ENCODE measurements around the gene NPTX1. TPM values are rescaled to one million over a fixed set of nuclear protein-coding genes. Genes with fewer than 3 reads are reported as not detected.

The NPTX1 gene
- total and polyA plus RNA-seq, 2 of the 13 experiments (the other 11 are each of a cell fraction or from before 2014, with no cell fraction given), result 0.01 TPM; not detected in 1

- peak; percentile 97; the same call in 1 of the 2 replicates for TF ChIP-seq ZBTB49 (CRISPR knock-in tag; IDR thresholded peaks at IDR 0.05; ENCODE audit: borderline replicate concordance)
- no peak for TF ChIP-seq ZNF598 (CRISPR knock-in tag; IDR thresholded peaks at IDR 0.05; ENCODE audit: borderline replicate concordance)
- TF ChIP-seq MNT (IDR thresholded peaks at IDR 0.05), result no peak
- peak; percentile 40; the same call in 1 of the 2 replicates for TF ChIP-seq PITX1 (CRISPR knock-in tag; IDR thresholded peaks at IDR 0.05)
- TF ChIP-seq ZNF619 (CRISPR knock-in tag; IDR thresholded peaks at IDR 0.05), result no peak
- TF ChIP-seq ZNF564 (CRISPR knock-in tag; IDR thresholded peaks at IDR 0.05), result no peak
- TF ChIP-seq MLXIP (CRISPR knock-in tag; IDR thresholded peaks at IDR 0.05; ENCODE audit: borderline replicate concordance), result peak; percentile 93
- no peak for TF ChIP-seq DZIP1 (CRISPR knock-in tag; IDR thresholded peaks at IDR 0.05)
- no peak for TF ChIP-seq HMGA1 (CRISPR knock-in tag; conservative IDR thresholded peaks at IDR 0.05)
- no peak for TF ChIP-seq RBM39 (IDR thresholded peaks at IDR 0.05; ENCODE audit: low read depth, low read length, poor library complexity, severe bottlenecking)
- 0 out of 2 replicates have a peak, but pooled peaks have one; percentile 73 for TF ChIP-seq CREB3 (CRISPR knock-in tag; IDR thresholded peaks at IDR 0.05)
- peak; percentile 71; the same call in 1 of the 2 replicates for TF ChIP-seq ONECUT2 (CRISPR knock-in tag; IDR thresholded peaks at IDR 0.05)
- no peak for TF ChIP-seq GRHL1 (CRISPR knock-in tag; conservative IDR thresholded peaks at IDR 0.05)
- TF ChIP-seq SRSF9 (IDR thresholded peaks at IDR 0.05; ENCODE audit: borderline replicate concordance, insufficient read depth, low read depth, low read length, poor library complexity, severe bottlenecking), result no peak
- TF ChIP-seq KAT8 (CRISPR knock-in tag; IDR thresholded peaks at IDR 0.05), result peak; percentile 70; the same call in 1 of the 2 replicates
- peak; percentile 98 for TF ChIP-seq ZNF124 (CRISPR knock-in tag; IDR thresholded peaks at IDR 0.05)
Observed at GRCh38 chr17:80441133-80441578, 35.3 kb downstream of the NPTX1 start (continued).
